GM23248 (cell line): ENCODE measurements around the gene GSG1L2. TPM values are rescaled to one million over a fixed set of nuclear protein-coding genes. Genes with fewer than 3 reads are reported as not detected.

Source experiments
- DNase-seq: peaks from one replicate; pipeline ENCODE4 v3.0.0-alpha.2; 2015
- H2AFZ ChIP-seq: fragments of 200-600 bp; sonication (generic); 2 replicates; pipeline ENCODE4 v1.6.1; 2016; ENCODE audit warnings: antibody characterized with exemption
- H3F3A ChIP-seq: fragments of 200-600 bp; sonication (generic); 2 replicates; pipeline ENCODE4 v1.6.1; 2016; ENCODE audit warnings: mild to moderate bottlenecking, antibody characterized with exemption, mixed run types; ENCODE audit not compliant: insufficient read depth
- H3K27ac ChIP-seq: fragments of 200-600 bp; sonication (generic); 2 replicates; pipeline ENCODE4 v1.5.1; 2016; ENCODE audit warnings: mild to moderate bottlenecking
- H3K27me3 ChIP-seq: fragments of 200-600 bp; sonication (generic); replicated peaks from 2 replicates; pipeline ENCODE4 v1.6.1; 2016; ENCODE audit warnings: mild to moderate bottlenecking; ENCODE audit not compliant: insufficient read depth
- H3K36me3 ChIP-seq: fragments of 200-600 bp; sonication (generic); 2 replicates; pipeline ENCODE4 v1.6.1; 2016; ENCODE audit warnings: low read depth, mild to moderate bottlenecking
- H3K4me1 ChIP-seq: fragments of 200-600 bp; sonication (generic); 2 replicates; pipeline ENCODE4 v1.6.1; 2016; ENCODE audit warnings: mild to moderate bottlenecking; ENCODE audit not compliant: insufficient read depth
- H3K4me2 ChIP-seq: fragments of 200-600 bp; sonication (generic); one replicate; pipeline ENCODE4 v1.6.1; 2016; ENCODE audit warnings: mild to moderate bottlenecking; ENCODE audit not compliant: unreplicated experiment
- H3K4me3 ChIP-seq: fragments of 200-600 bp; sonication (generic); 2 replicates; pipeline ENCODE4 v1.5.1; 2016; ENCODE audit warnings: mild to moderate bottlenecking
- H3K79me2 ChIP-seq: fragments of 200-600 bp; sonication (generic); 2 replicates; pipeline ENCODE4 v1.6.1; 2016; ENCODE audit warnings: mild to moderate bottlenecking; ENCODE audit not compliant: insufficient read depth
- H3K9ac ChIP-seq: fragments of 200-600 bp; sonication (generic); 2 replicates; pipeline ENCODE4 v1.6.1; 2016; ENCODE audit warnings: mild to moderate bottlenecking
- H3K9me2 ChIP-seq: fragments of 200-600 bp; sonication (generic); 2 replicates; pipeline ENCODE4 v1.6.1; 2016; ENCODE audit warnings: mixed run types, mild to moderate bottlenecking, moderate library complexity; ENCODE audit not compliant: insufficient read depth
- H3K9me3 ChIP-seq: fragments of 200-600 bp; sonication (generic); one replicate; pipeline ENCODE4 v1.6.1; 2017; ENCODE audit warnings: low read depth
- H4K20me1 ChIP-seq: fragments of 200-600 bp; sonication (generic); 2 replicates; pipeline ENCODE4 v1.6.0; 2016; ENCODE audit not compliant: insufficient read depth
- EZH2 ChIP-seq: fragments of 200-600 bp; sonication (generic); IDR thresholded peaks from 2 replicates; pipeline ENCODE4 v1.6.1; 2018; ENCODE audit warnings: antibody characterized with exemption, mild to moderate bottlenecking; ENCODE audit not compliant: insufficient read depth, poor library complexity, severe bottlenecking
- EZH2phosphoT487 ChIP-seq: fragments of 200-600 bp; sonication (generic); IDR thresholded peaks from 2 replicates; pipeline ENCODE4 v1.6.1; 2018; ENCODE audit warnings: antibody characterized with exemption, moderate library complexity, mild to moderate bottlenecking, low read depth; ENCODE audit not compliant: insufficient read depth
- whole genome bisulfite sequencing, 2 experiments: methylation state at CpG; one replicate each; pipeline ENCODE4 v1.1.6; 2015 to 2017; ENCODE audit warnings: low lambda C conversion rate in 2 of 2, low coverage in 1 of 2; ENCODE audit errors: missing lambda C conversion rate in 2 of 2; 5-methylcytosine and 5-hydroxymethylcytosine counted together
- in situ Hi-C: fragments of 300-500 bp; cut with MboI; formaldehyde crosslinking; loops from 2 replicates; pipeline ENCODE4 v1.15.0; 2020
- polyA plus RNA-seq: library from polyadenylated mRNA; unstranded; fragments of >200 nt; fragmentation: Nextera tagmentation; extraction: Ambion mirVana; gene quantifications from 2 replicates; pipeline ENCODE4 v1.2.1, GENCODE V29; 2016
- total RNA-seq: library from RNA; depleted of rRNA; stranded (reverse); fragments of >200 nt; shearing (Covaris generic); gene quantifications from 2 replicates; pipeline ENCODE4 v1.2.3, GENCODE V29; 2014

The GSG1L2 gene
- total and polyA plus RNA-seq, 2 experiments from 2014 or later, result not detected

- no peak for TF ChIP-seq EZH2phosphoT487
- no peak for TF ChIP-seq EZH2
- H3K4me2 ChIP-seq, result no peak overlapping the region
- H3K9me2 ChIP-seq, result no peaks in the 10 kb centered on the region
- H3K4me3 ChIP-seq, result no peak overlapping the region
- H3K27ac ChIP-seq, result no peak overlapping the region
- DNase-seq, result no peak
- H3K4me1 ChIP-seq, result peaks cover 11% of the 10 kb centered on the region
- WGBS, 2 experiments, result 77 to 90% methylated on average over 4 of the region's 4 CpGs
- H3K36me3 ChIP-seq, result no peaks in the 10 kb centered on the region
- H3K79me2 ChIP-seq, result no peaks in the 10 kb centered on the region
- in situ Hi-C loops, result no loop called here
- H3K9ac ChIP-seq, result no peak overlapping the region
- H3K9me3 ChIP-seq, result no peaks in the 10 kb centered on the region
- no peaks in the 10 kb centered on the region for H4K20me1 ChIP-seq
- no peaks in the 10 kb centered on the region for H3F3A ChIP-seq
- H2AFZ ChIP-seq, result no peak overlapping the region
- no peaks in the 10 kb centered on the region for H3K27me3 ChIP-seq
Measured at GRCh38 chr17:9845306-9845705, 23.4 kb upstream of the GSG1L2 start.

GRCh38 chr17:9844153-9844552 is 22.3 kb upstream of the GSG1L2 start:
- no peaks in the 10 kb centered on the region for H3K36me3 ChIP-seq
- H3K27me3 ChIP-seq, result no peaks in the 10 kb centered on the region
- no peak for TF ChIP-seq EZH2phosphoT487
- TF ChIP-seq EZH2, result no peak
- in situ Hi-C loops, result no loop called here
- H3K9me3 ChIP-seq, result no peaks in the 10 kb centered on the region
- H3K4me1 ChIP-seq, result peaks cover 11% of the 10 kb centered on the region
- no peak overlapping the region for H2AFZ ChIP-seq
- no peaks in the 10 kb centered on the region for H4K20me1 ChIP-seq
- no peak for DNase-seq
- H3K9me2 ChIP-seq, result no peaks in the 10 kb centered on the region
- H3K4me3 ChIP-seq, result no peak overlapping the region
- no peaks in the 10 kb centered on the region for H3K79me2 ChIP-seq
- H3K27ac ChIP-seq, result no peak overlapping the region
- no peak overlapping the region for H3K9ac ChIP-seq
- 37 to 44% methylated on average over 8 of the region's 8 CpGs for WGBS, 2 experiments
- H3K4me2 ChIP-seq, result no peak overlapping the region
- H3F3A ChIP-seq, result no peaks in the 10 kb centered on the region

GRCh38 chr17:9843152-9844010 is 21.5 kb upstream of the GSG1L2 start:
- H3F3A ChIP-seq, result no peaks in the 10 kb centered on the region
- no peak overlapping the region for H3K4me2 ChIP-seq
- H3K36me3 ChIP-seq, result no peaks in the 10 kb centered on the region
- peaks cover 13% of the 10 kb centered on the region for H3K4me1 ChIP-seq
- DNase-seq, result peak; percentile 47
- H3K9me2 ChIP-seq, result no peaks in the 10 kb centered on the region
- no peaks in the 10 kb centered on the region for H4K20me1 ChIP-seq
- no peak overlapping the region for H3K4me3 ChIP-seq
- H3K27ac ChIP-seq, result no peak overlapping the region
- no peak for TF ChIP-seq EZH2phosphoT487
- TF ChIP-seq EZH2, result no peak
- in situ Hi-C loops, result no loop called here
- H2AFZ ChIP-seq, result no peak overlapping the region
- H3K27me3 ChIP-seq, result no peaks in the 10 kb centered on the region
- WGBS, 2 experiments, result 59 to 64% methylated on average over 14 of the region's 14 CpGs
- H3K9ac ChIP-seq, result no peak overlapping the region
- H3K9me3 ChIP-seq, result no peaks in the 10 kb centered on the region
- H3K79me2 ChIP-seq, result no peaks in the 10 kb centered on the region

GRCh38 chr17:9842057-9842758 is 20.3 kb upstream of the GSG1L2 start:
- no peaks in the 10 kb centered on the region for H4K20me1 ChIP-seq
- no peak for TF ChIP-seq EZH2phosphoT487
- no peak for TF ChIP-seq EZH2
- H3K27ac ChIP-seq, result peak overlapping the region; percentile 50
- H3K79me2 ChIP-seq, result no peaks in the 10 kb centered on the region
- 12 to 15% methylated on average over 13 to 14 of the region's 14 CpGs for WGBS, 2 experiments
- no peaks in the 10 kb centered on the region for H3F3A ChIP-seq
- peak overlapping the region; percentile 38; the same call in 1 of the 2 replicates for H3K9ac ChIP-seq
- H3K4me1 ChIP-seq, result peaks cover 23% of the 10 kb centered on the region
- H2AFZ ChIP-seq, result peak overlapping the region; percentile 86
- DNase-seq, result peak; percentile 62
- no peaks in the 10 kb centered on the region for H3K9me3 ChIP-seq
- H3K27me3 ChIP-seq, result no peaks in the 10 kb centered on the region
- peak overlapping the region; percentile 38 for H3K4me2 ChIP-seq
- no peaks in the 10 kb centered on the region for H3K9me2 ChIP-seq
- no peak overlapping the region for H3K4me3 ChIP-seq
- no peaks in the 10 kb centered on the region for H3K36me3 ChIP-seq
- in situ Hi-C loops, result no loop called here
